ENCODE results near the gene LRFN3.
"Not testable (repeated sequence)": the region's sequence is repeated elsewhere in the genome, so short reads cannot be mapped to it uniquely, and the experiment has no call there.

The LRFN3 gene

DNA sequence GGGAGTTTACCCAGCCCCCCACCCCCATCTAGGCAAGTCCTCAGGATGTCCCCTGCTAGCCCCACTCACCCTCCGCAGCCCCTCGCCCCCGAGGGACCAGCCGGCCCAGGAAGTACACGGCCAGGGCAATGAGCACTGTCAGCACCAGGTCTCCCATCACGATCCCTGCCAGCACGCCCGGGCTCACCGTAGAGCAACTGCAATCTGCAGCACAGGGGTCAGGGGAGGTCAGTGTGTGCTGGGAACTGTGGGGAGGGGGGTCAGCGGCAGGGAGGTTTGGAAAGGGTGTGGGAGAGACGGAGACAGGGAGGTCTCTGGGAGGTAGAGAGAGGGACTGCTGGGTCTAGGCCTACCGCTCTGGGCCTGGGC is 28.8 kb upstream of the LRFN3 start:
- no peak for FAIRE-seq
- TF ChIP-seq TAF1 (IDR thresholded peaks at IDR 0.05; ENCODE audit: borderline replicate concordance, low read depth, low read length) (no peak), POLR2AphosphoS5 (IDR thresholded peaks at IDR 0.05; ENCODE audit: low read depth, low read length) (no peak), POLR2A (IDR thresholded peaks at IDR 0.05; ENCODE audit: low read depth, low read length) (no peak)
- no peak for DNase-seq (ENCODE audit: insufficient read length)

DNA sequence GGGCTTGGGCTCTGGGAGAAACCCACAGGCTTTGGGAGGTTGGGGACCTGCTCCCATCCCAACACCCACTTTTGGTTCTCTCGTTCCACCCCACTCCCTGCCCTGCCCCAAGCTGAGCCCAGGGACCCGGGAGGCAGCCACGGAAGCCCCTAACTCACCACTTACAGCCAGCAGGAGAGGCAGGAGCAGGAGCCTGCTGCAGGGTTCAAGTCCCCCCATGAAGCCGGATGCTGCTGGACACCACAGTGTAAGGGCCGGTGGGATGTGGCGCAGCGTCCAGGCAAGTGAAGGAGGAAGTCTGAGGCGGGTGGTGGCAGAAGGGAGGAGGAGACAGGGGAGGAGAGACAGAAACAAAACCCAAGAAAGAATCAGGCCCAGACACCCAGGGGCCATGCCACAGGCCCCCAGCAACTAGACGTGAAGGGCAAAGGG is 28.1 kb upstream of the LRFN3 start, which contains the start of gene TYROBP:
Gene TYROBP, minus strand, starts transcription at position 286 of the 432 bp plus-strand sequence. Its CDS starts 67 bp downstream, at position 219.
- no peak for TF ChIP-seq TAF1 (IDR thresholded peaks at IDR 0.05; ENCODE audit: borderline replicate concordance, low read depth, low read length)
- no peak for TF ChIP-seq POLR2AphosphoS5 (IDR thresholded peaks at IDR 0.05; ENCODE audit: low read depth, low read length)
- no peak for TF ChIP-seq POLR2A (IDR thresholded peaks at IDR 0.05; ENCODE audit: low read depth, low read length)
- FAIRE-seq (no peak), DNase-seq (ENCODE audit: insufficient read length) (no peak)

DNA sequence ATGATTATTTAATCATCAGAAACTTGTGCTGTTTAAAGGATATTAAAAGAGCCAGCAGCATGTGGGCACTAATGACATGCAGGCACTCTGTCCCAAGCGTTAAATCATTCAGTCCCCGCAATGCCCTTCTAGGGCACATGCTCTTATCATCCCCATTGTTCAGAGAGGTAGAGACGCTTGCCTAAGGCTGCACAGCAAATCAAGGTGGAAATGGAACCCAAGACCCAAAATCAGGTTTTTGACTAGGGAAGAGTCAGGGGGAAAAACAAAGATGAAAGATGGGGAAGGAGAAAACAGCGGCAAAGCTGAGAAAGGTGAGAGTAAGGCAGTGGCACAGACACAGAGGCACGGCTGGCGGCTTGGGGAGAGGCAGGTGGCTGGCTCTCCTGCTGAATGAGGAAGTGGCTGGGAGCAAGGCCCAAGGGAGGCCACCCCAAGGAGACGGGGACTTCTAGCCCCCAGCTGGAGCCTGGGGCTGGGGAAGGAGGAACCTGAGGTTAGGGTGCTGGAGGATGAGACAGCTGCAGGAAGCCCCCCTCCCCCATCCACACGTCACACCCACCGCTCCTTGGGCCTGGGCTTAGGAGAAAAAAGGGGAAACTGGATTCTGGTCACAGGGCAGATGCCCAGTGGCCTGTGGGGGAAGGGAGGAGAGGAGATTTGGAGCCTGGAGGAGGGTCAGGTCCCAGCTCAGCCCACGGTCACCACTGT is 27.0 kb upstream of the LRFN3 start:
- TF ChIP-seq POLR2A (IDR thresholded peaks at IDR 0.05; ENCODE audit: low read depth, low read length) (no peak), TAF1 (IDR thresholded peaks at IDR 0.05; ENCODE audit: borderline replicate concordance, low read depth, low read length) (no peak), POLR2AphosphoS5 (IDR thresholded peaks at IDR 0.05; ENCODE audit: low read depth, low read length) (no peak)
- FAIRE-seq (no peak), DNase-seq (ENCODE audit: insufficient read length) (no peak)

DNA sequence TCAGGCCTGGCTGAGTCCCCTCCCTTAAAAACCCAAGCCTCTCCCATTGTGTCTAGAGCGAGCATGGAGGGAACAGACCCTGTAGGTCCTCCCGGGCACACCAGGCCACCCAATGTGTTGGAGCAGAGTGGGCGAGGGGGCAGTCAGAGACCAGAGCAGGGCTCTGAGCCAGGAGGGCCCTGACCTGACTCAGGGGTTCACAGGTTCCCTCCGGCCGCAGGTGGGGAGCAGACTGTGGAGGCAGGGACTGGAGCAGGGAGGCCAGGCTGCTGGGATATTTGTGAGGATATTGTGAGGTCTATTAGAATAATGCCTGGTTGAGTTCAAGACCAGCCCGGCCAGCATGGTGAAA is 26.5 kb upstream of the LRFN3 start:
- DNase-seq (ENCODE audit: insufficient read length) (no peak), FAIRE-seq (peak; percentile 64)
- TF ChIP-seq POLR2A (IDR thresholded peaks at IDR 0.05; ENCODE audit: low read depth, low read length), result no peak
- TF ChIP-seq TAF1 (IDR thresholded peaks at IDR 0.05; ENCODE audit: borderline replicate concordance, low read depth, low read length), result no peak
- TF ChIP-seq POLR2AphosphoS5 (IDR thresholded peaks at IDR 0.05; ENCODE audit: low read depth, low read length), result no peak

DNA sequence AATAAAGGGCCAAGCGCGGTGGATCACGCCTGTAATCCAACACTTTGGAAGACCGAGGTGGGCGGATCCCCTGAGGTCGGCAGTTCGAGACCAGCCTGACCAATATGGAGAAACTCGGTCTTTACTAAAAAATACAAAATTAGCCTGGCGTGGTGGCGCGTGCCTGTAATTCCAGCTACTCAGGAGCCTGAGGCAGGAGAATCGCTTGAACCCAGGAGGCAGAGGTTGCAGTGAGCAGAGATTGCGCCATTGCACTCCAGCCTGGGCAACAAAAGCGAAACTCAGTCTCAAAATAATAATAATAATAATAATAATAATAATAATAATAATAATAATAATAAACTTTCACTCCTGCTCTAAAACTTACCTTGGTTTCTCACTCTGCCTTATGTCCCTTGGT is 25.8 kb upstream of the LRFN3 start:
- FAIRE-seq; DNase-seq (ENCODE audit: insufficient read length): not testable (repeated sequence)

DNA sequence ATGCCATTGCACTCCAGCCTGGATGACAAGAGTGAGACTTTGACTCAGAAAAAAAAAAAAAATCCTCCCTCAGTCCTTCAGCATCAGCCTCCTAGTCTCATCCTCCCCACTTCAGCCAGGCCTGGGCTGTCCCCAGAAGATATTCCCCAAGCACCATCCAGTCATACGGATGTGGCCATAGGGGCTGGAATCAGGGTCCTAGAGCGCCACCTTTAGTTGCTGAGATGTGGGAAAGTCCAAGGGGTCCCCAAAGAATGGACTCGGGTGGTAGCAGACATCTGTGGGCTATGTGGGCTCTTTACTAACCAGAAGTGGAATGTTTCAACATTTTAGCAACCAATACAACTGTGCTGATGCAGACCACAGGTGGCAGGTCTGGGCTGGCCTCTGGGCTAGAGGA is 25.0 kb upstream of the LRFN3 start:
- TF ChIP-seq POLR2AphosphoS5 (IDR thresholded peaks at IDR 0.05; ENCODE audit: low read depth, low read length), result no peak
- TF ChIP-seq POLR2A (IDR thresholded peaks at IDR 0.05; ENCODE audit: low read depth, low read length), result no peak
- no peak for TF ChIP-seq TAF1 (IDR thresholded peaks at IDR 0.05; ENCODE audit: borderline replicate concordance, low read depth, low read length)
- FAIRE-seq (no peak), DNase-seq (ENCODE audit: insufficient read length) (no peak)

DNA sequence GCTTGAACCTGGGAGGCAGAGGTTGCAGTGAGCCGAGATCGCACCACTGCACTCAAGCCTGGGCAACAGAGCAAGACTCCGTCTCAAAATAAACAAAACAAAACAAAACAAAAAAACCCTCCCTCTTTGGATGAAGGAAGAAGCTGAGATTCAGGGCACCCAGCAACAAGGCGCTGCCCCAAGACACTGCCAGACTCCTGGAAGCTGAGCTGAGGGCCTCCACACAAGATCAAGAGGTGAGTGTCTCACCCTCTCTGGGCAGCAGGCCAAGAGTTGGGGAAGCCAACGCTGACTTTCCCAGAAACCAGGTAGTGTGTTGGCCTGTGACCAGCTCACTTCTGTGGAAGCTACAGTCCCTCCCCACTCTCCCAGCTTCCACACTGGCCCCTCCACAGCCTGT is 24.4 kb upstream of the LRFN3 start:
- TF ChIP-seq POLR2A (IDR thresholded peaks at IDR 0.05; ENCODE audit: low read depth, low read length) (no peak), POLR2AphosphoS5 (IDR thresholded peaks at IDR 0.05; ENCODE audit: low read depth, low read length) (no peak), TAF1 (IDR thresholded peaks at IDR 0.05; ENCODE audit: borderline replicate concordance, low read depth, low read length) (no peak)
- FAIRE-seq, result no peak
- DNase-seq (ENCODE audit: insufficient read length), result no peak

DNA sequence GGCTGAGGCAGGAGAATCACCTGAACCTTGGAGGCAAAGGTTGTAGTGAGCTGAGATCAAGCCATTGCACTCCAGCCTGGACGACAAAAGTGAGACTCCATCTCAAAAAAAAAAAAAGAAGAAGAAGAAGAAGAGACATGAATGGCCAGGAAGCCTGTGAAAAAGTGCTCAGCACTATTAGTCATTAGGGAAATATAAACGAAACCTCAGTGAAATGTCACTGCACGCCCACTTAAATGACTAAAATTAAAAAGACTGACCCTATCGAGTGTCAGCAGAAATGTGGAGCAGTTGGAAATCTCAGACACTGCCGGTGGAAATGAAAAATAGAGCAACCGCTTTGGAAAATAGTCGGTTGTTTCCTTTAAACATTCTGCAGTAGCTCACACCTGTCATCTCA is 22.6 kb upstream of the LRFN3 start:
- TF ChIP-seq POLR2AphosphoS5 (IDR thresholded peaks at IDR 0.05; ENCODE audit: low read depth, low read length), result no peak
- no peak for TF ChIP-seq TAF1 (IDR thresholded peaks at IDR 0.05; ENCODE audit: borderline replicate concordance, low read depth, low read length)
- no peak for TF ChIP-seq POLR2A (IDR thresholded peaks at IDR 0.05; ENCODE audit: low read depth, low read length)
- DNase-seq (ENCODE audit: insufficient read length) (no peak), FAIRE-seq (peak; percentile 9)

DNA sequence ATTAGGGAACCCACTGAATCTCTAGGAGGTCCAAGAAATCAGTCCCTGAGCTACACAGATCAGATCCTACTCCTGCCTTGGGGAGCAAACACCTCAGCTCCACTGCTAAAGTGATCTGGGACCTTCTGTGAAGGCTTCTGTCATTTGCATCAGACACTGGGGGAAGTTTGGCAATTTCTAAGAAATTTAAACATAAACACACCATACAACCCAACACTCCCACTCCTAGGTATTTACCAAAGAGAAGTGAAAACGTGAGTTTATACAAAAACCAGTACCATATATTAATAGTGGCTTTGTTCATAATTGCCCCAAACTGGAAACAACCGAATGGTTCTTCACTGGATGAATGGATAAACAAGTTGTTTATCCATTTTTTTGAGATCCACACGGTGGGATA is 20.7 kb upstream of the LRFN3 start:
- peak; percentile 21 for FAIRE-seq
- no peak for TF ChIP-seq TAF1 (IDR thresholded peaks at IDR 0.05; ENCODE audit: borderline replicate concordance, low read depth, low read length)
- TF ChIP-seq POLR2A (IDR thresholded peaks at IDR 0.05; ENCODE audit: low read depth, low read length), result no peak
- no peak for TF ChIP-seq POLR2AphosphoS5 (IDR thresholded peaks at IDR 0.05; ENCODE audit: low read depth, low read length)
- no peak for DNase-seq (ENCODE audit: insufficient read length)

DNA sequence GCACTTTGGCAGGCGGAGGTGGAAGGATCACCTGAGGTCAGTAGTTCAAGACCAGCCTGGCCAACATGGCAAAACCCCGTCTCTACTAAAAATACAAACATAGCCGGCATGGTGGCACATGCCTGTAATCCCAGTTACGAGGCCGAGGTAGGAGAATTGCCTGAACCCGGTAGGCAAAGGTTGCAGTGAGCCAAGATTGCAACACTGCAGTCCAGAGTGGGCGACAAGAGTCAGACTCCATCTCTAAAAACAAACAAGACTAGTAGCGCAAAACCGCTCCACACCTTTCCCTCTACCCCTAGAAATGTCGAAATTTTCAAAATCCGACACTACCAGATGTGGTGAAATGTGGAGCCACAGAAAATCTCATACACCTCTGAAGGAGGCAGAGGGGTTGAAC is 16.9 kb upstream of the LRFN3 start:
- DNase-seq (ENCODE audit: insufficient read length) (no peak), FAIRE-seq (no peak)
- no peak for TF ChIP-seq POLR2A (IDR thresholded peaks at IDR 0.05; ENCODE audit: low read depth, low read length)
- no peak for TF ChIP-seq POLR2AphosphoS5 (IDR thresholded peaks at IDR 0.05; ENCODE audit: low read depth, low read length)
- TF ChIP-seq TAF1 (IDR thresholded peaks at IDR 0.05; ENCODE audit: borderline replicate concordance, low read depth, low read length), result no peak

DNA sequence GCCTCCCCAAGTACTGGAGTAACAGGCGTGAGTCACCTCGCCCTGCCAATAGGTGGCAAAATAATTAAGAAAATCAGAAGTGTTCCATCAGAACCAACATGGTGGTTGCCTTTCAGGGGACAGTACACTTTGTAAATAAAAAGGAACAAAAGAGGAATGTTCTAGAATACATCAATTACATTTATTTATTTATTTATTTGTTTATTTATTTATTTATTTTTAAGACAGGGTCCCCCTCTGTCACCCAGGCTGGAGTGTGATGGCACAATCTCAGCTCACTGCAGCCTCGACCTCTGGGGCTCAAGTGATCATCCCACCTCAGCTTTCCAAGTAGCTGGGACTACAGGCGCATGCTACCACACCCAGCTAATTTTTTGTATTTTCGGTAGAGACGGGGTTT is 15.2 kb upstream of the LRFN3 start:
- DNase-seq (ENCODE audit: insufficient read length), result no peak
- TF ChIP-seq TAF1 (IDR thresholded peaks at IDR 0.05; ENCODE audit: borderline replicate concordance, low read depth, low read length) (no peak), POLR2AphosphoS5 (IDR thresholded peaks at IDR 0.05; ENCODE audit: low read depth, low read length) (no peak), POLR2A (IDR thresholded peaks at IDR 0.05; ENCODE audit: low read depth, low read length) (no peak)
- no peak for FAIRE-seq

DNA sequence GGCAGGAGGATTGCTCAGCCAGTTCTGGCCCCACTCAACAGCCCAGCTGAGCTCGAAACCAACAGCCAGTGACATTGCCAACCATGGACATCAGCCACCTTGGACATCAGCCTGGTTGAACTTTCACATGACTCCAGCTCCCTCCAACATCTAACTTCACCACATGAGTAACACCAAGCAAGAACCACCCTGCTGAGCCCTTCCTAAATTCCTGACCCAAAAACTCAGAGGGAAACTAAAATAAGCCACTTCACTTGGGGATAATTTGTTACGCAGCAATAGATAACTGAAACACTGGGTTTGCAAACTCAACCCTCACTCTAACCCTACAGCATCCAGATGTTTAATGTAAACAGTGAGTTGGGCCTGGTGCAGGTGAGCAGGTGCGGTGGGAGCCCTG is 10.7 kb upstream of the LRFN3 start:
- FAIRE-seq (no peak), DNase-seq (ENCODE audit: insufficient read length) (no peak)
- TF ChIP-seq POLR2A (IDR thresholded peaks at IDR 0.05; ENCODE audit: low read depth, low read length) (no peak), TAF1 (IDR thresholded peaks at IDR 0.05; ENCODE audit: borderline replicate concordance, low read depth, low read length) (no peak), POLR2AphosphoS5 (IDR thresholded peaks at IDR 0.05; ENCODE audit: low read depth, low read length) (no peak)

DNA sequence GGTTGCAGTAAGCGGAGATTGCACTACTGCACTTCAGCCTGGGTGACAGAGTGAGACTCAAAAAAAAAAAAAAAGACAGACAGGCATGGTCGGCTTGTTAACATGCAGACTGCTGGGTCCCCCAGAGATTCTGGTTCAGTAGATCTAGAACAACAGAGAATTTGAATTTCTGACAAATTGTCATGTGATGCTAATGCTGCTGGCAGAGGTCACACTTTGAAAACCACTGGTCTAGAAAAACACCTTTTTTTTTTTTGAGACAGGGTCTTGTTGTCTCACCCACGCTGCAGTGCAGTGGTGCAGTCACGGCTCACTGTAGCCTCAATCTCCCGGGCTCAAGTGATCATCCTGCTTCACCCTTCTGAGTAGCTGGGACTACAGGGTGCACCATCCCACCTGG is 7.7 kb upstream of the LRFN3 start:
- peak; percentile 24 for FAIRE-seq
- DNase-seq (ENCODE audit: insufficient read length), result no peak

More for the DNA sequence above, 7.7 kb upstream of the LRFN3 start:
- TF ChIP-seq POLR2A (IDR thresholded peaks at IDR 0.05; ENCODE audit: low read depth, low read length), result no peak
